Transverse colon (tissue), 4 donors: ENCODE measurements around the gene UBE2R2. TPM values are rescaled to one million over a fixed set of nuclear protein-coding genes. Genes with fewer than 3 reads are reported as not detected.

ENCODE experiments used
- DNase-seq: peaks from one replicate; pipeline ENCODE4 v3.0.0-alpha.2; 2019
- H3K27ac ChIP-seq, 4 donors: fragments of 200-600 bp; sonication (generic); 2 replicates each; pipeline ENCODE4 v1.5.1; 2016 to 2018; ENCODE audit warnings: inconsistent platforms in 4 of 4
- H3K27me3 ChIP-seq: fragments of 200-600 bp; sonication (generic); 2 replicates; pipeline ENCODE4 v1.5.1; 2017; ENCODE audit warnings: inconsistent platforms
- H3K36me3 ChIP-seq, 4 donors: fragments of 200-600 bp; sonication (generic); 2 replicates each; pipeline ENCODE4 v1.5.1; 2017 to 2019; ENCODE audit warnings: inconsistent platforms in 4 of 4
- H3K4me1 ChIP-seq, 4 donors: fragments of 200-600 bp; sonication (generic); 2 replicates each; pipeline ENCODE4 v1.5.1; 2017 to 2020; ENCODE audit warnings: inconsistent platforms in 4 of 4
- H3K4me3 ChIP-seq, 4 donors: fragments of 200-600 bp; sonication (generic); 1 replicate in 1 of 4; 2 replicates in 3 of 4; pipeline versions ENCODE4 v1.5.1 to v1.6.1; 2017 to 2019; ENCODE audit warnings: inconsistent platforms in 4 of 4
- H3K9me3 ChIP-seq, 2 donors: fragments of 200-600 bp; sonication (generic); 2 replicates each; pipeline ENCODE4 v1.5.1; 2017 to 2019; ENCODE audit warnings: inconsistent platforms in 2 of 2
- CTCF ChIP-seq, 5 experiments: fragments of 200-600 bp in 3 of 5; fragments of 450-650 bp in 2 of 5; sonication (generic) in 3 of 5; IDR thresholded peaks; 1 replicate in 2 of 5; 2 replicates in 3 of 5; pipeline ENCODE4 v1.5.1; 2016 to 2017; ENCODE audit warnings: antibody characterized with exemption in 5 of 5, inconsistent platforms in 3 of 5, mild to moderate bottlenecking in 2 of 5, moderate library complexity in 1 of 5
- EP300 ChIP-seq: sonication (generic); formaldehyde crosslinking; IDR thresholded peaks from one replicate; pipeline ENCODE4 v1.6.1; 2017; ENCODE audit warnings: antibody characterized with exemption, low read depth
- POLR2A ChIP-seq: fragments of 450-650 bp; IDR thresholded peaks from one replicate; pipeline ENCODE4 v1.6.1; 2016; ENCODE audit warnings: antibody characterized with exemption, mild to moderate bottlenecking, moderate library complexity
- POLR2AphosphoS5 ChIP-seq, 3 donors: sonication (generic); formaldehyde crosslinking; IDR thresholded peaks; one replicate each; pipeline ENCODE4 v1.6.1; 2016; ENCODE audit warnings: antibody characterized with exemption in 3 of 3
- WGBS, 2 donors: methylation state at CpG; one replicate each; pipeline ENCODE4 v1.1.5; 2018; ENCODE audit warnings: low coverage in 1 of 2; 5-methylcytosine and 5-hydroxymethylcytosine counted together
- in situ Hi-C, 4 donors: fragments of 200-750 bp; cut with MboI; loops; one replicate each; pipeline versions ENCODE4 v1.15.0 to v1.15.1; 2017; ENCODE audit warnings: low sequenced_read_pairs in 3 of 4, low pct_ligation_motif_present in 1 of 4, low pct_unique_long_range_greater_than_20kb in 1 of 4
- intact Hi-C: fragments of 100-400 bp; cut with DNase I; formaldehyde crosslinking; loops from one replicate; pipeline ENCODE4 v1.15.1; 2023; ENCODE audit warnings: low total_unique reads
- total RNA-seq, 4 donors: library from RNA; depleted of rRNA; stranded (reverse); fragments of >200 nt; gene quantifications; one replicate each; pipeline ENCODE4 v1.1.0, GENCODE V29; 2016

UBE2R2 gene
- total RNA-seq, 4 donors from 2014 or later: 13.9 to 30.8 (median 22.9) TPM

- no peaks in the 10 kb centered on the region for H3K9me3 ChIP-seq
- in situ Hi-C loops: no loop called here
- no peak for DNase-seq
- WGBS, 2 donors: 93 to 96% methylated on average over 3 to 4 of the region's 4 CpGs
- no peaks in the 10 kb centered on the region for H3K4me1 ChIP-seq
- no peaks in the 10 kb centered on the region for H3K27me3 ChIP-seq
- H3K4me3 ChIP-seq: no peak overlapping the region
- intact Hi-C loops: no loop called here
- no peak overlapping the region for H3K27ac ChIP-seq
- TF ChIP-seq EP300 (no peak), POLR2AphosphoS5 (IDR thresholded peaks at IDR 0.05) (no peak), CTCF (IDR thresholded peaks at IDR 0.05) (no peak), POLR2A (no peak)
- peaks cover 0 to 13% (median 4%) of the 10 kb centered on the region in 4 donors for H3K36me3 ChIP-seq
These were observed 91.8 kb downstream of the UBE2R2 start for GRCh38 chr9:33908749-33909148.

DNA sequence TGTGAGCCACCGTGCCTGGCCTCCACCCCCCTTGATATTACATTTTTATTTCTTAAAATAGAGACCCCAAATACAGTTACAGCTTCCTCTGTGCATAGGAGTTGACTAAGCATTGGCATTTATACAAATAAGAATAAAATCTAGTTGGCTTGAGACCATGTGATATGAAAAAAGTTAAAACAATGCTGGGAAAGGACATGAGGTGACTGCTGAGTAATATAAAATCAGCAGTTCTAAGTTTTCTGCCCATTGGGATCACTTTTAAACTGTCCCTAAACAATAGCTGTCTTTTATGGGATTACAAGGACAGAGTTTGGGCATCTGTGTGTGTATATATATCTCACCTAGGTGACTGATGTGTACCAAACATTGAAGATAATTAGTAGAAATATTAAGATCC is 96.6 kb downstream of the UBE2R2 start:
- WGBS, 2 donors: 96% methylated on average over 1 of the region's 1 CpG; no CpG with 5 or more reads in 1 of the 2 donors
- intact Hi-C loops: no loop called here
- Histone ChIP-seq H3K27ac (no peak overlapping the region), H3K36me3 (peaks cover 0 to 25% (median 4%) of the 10 kb centered on the region in 4 donors), H3K4me1 (no peaks in the 10 kb centered on the region), H3K27me3 (no peaks in the 10 kb centered on the region), H3K9me3 (no peaks in the 10 kb centered on the region), H3K4me3 (no peak overlapping the region)
- in situ Hi-C loops: no loop called here
- DNase-seq: no peak
- TF ChIP-seq EP300 (no peak), POLR2AphosphoS5 (IDR thresholded peaks at IDR 0.05) (no peak), POLR2A (no peak), CTCF (IDR thresholded peaks at IDR 0.05) (no peak)

DNA sequence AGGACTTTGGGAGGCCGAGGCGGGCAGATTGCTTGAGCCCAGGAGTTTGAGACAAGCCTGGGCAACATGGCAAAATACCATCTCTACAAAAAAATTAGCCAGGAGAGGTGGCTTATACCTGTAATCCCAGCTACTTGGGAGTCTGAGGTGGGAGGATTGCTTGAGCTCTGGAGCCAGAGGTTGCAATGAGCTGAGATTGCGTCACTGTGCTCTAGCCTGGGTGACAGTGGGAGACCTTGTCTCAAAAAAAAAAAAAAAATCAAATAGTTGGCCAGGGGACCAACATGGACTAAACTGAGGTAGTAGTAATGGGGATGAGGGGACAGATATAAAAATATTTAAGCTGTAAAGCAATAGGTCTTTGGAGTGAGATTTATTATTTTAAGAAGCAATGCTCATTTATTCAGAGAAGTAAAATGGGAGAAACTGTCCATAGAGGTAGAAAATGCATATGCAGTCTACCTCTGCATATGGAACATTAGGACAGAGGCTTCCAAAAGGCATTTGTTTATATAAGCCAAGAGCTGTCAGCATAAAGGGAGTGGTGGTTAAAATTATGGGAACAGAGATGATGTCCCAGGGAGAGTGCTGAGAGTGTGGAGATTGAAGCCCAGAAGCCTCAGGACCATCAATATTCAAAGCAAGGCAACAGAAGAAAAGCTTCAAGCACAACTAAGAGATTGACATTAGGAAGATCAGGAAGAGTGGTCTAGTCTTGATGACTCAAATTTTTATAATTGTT is 98.1 kb downstream of the UBE2R2 start:
- in situ Hi-C loops: no loop called here
- Histone ChIP-seq H3K27me3 (no peaks in the 10 kb centered on the region), H3K27ac (no peak overlapping the region), H3K36me3 (peaks cover 0 to 28% (median 4%) of the 10 kb centered on the region in 4 donors), H3K4me1 (no peaks in the 10 kb centered on the region), H3K9me3 (no peaks in the 10 kb centered on the region), H3K4me3 (no peak overlapping the region)
- intact Hi-C loops: no loop called here
- DNase-seq: no peak
- WGBS, 2 donors: 97% methylated on average over 3 of the region's 3 CpGs; no CpG with 5 or more reads in 1 of the 2 donors
- no peak for TF ChIP-seq POLR2AphosphoS5 (IDR thresholded peaks at IDR 0.05)
- TF ChIP-seq CTCF (IDR thresholded peaks at IDR 0.05): no peak
- no peak for TF ChIP-seq POLR2A
- no peak for TF ChIP-seq EP300

DNA sequence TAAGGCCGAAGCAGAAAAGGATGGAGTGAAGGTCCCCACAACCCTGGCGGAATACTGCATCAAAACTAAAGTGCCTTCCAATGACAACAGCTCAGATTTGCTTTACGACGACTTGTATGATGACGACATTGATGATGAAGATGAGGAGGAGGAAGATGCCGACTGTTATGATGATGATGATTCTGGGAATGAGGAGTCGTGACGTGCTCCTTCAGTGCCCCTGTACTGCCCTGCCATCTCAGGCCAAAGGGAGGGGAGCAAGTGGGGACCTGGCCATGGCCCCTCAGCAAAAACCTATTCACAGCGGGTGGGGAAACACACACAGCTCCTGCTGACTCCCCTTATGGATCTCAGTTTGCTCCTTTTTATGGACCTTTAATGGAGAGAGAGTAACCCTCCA is 100.1 kb downstream of the UBE2R2 start:
- Histone ChIP-seq H3K4me3 (no peak overlapping the region), H3K27ac (no peak overlapping the region), H3K27me3 (no peaks in the 10 kb centered on the region), H3K9me3 (no peaks in the 10 kb centered on the region), H3K4me1 (no peaks in the 10 kb centered on the region), H3K36me3 (peaks cover 0 to 37% (median 4%) of the 10 kb centered on the region in 4 donors)
- in situ Hi-C loops: no loop called here
- intact Hi-C loops: no loop called here
- TF ChIP-seq POLR2A: no peak
- TF ChIP-seq POLR2AphosphoS5 (IDR thresholded peaks at IDR 0.05): no peak
- TF ChIP-seq EP300: no peak
- no peak for TF ChIP-seq CTCF (IDR thresholded peaks at IDR 0.05)
- 89 to 92% methylated on average over 5 to 9 of the region's 9 CpGs for WGBS, 2 donors
- no peak for DNase-seq
